AG04450 (cell line): Measurements from ENCODE around the gene NBL1. TPM values are rescaled to one million over a fixed set of nuclear protein-coding genes. Genes with fewer than 3 reads are reported as not detected.

Experiments used
- CTCF ChIA-PET: fragments of 300-600, 350-600 bp; formaldehyde crosslinking; extraction: SDS; loops from one replicate; lab custom pipeline; 2022; ENCODE audit warnings: antibody characterized with exemption, inconsistent platforms; lab: Charles Lee
- POLR2A ChIA-PET: fragments of 350-600 bp; formaldehyde crosslinking; extraction: SDS; loops from one replicate; lab custom pipeline; 2021; ENCODE audit warnings: antibody characterized with exemption, inconsistent platforms; lab: Yijun Ruan, JAX
- DNase-seq: peaks from one replicate; pipeline ENCODE4 v3.0.0-alpha.2; 2011; ENCODE audit warnings: low read depth, low spot score
- H3K27ac ChIP-seq: one replicate; pipeline ENCODE4 v1.5.1; 2012; ENCODE audit warnings: low read depth, low read length, control low read depth
- H3K27me3 ChIP-seq: one replicate; pipeline ENCODE4 v1.6.0; 2012; ENCODE audit warnings: low read length; ENCODE audit not compliant: control insufficient read depth, insufficient read depth
- H3K4me3 ChIP-seq: 2 replicates; pipeline ENCODE4 v1.5.1; 2011; ENCODE audit warnings: mild to moderate bottlenecking, low read depth, low read length, control low read depth
- H3K9me3 ChIP-seq: 2 replicates; pipeline ENCODE4 v1.5.1; 2012; ENCODE audit warnings: low read length; ENCODE audit not compliant: control insufficient read depth, insufficient read depth
- CTCF ChIP-seq: IDR thresholded peaks from 2 replicates; pipeline ENCODE4 v1.5.1; 2011; ENCODE audit warnings: low read depth, low read length, control low read depth, inconsistent platforms
- polyA plus RNA-seq: library from polyadenylated mRNA; depleted of rRNA; stranded (reverse); fragments of >200 nt; gene quantifications from 2 replicates; pipeline ENCODE4 v1.2.3, GENCODE V29; 2011

Gene NBL1
- polyA plus RNA-seq, 1 experiment: 151 TPM

- ChIA-PET POLR2A (no interaction called here), CTCF (interaction anchor here (0.6 to 2.6 kb wide), 7 partner anchors 9 to 307 kb away, joined by 3 to 17 read pairs (median 4); no protein-coding TSS in a partner anchor)
- TF ChIP-seq CTCF: 0 out of 2 replicates have a peak, but pooled peaks have one; percentile 18
Observed at GRCh38 chr1:19648689-19649088, 4.6 kb downstream of the NBL1 start.

GRCh38 chr1:19650416-19651140 is 6.5 kb downstream of the NBL1 start:
- H3K27ac ChIP-seq: peak overlapping the region; percentile 21
- DNase-seq: no peak
- H3K27me3 ChIP-seq: no peaks in the 10 kb centered on the region
- H3K4me3 ChIP-seq: no peak overlapping the region
- POLR2A ChIA-PET: interaction anchor here (0.6 kb wide), 2 partner anchors 178 to 250 kb away, joined by 4 to 5 read pairs; no protein-coding TSS in a partner anchor
- CTCF ChIA-PET: interaction anchor here (0.5 to 1.9 kb wide), 38 partner anchors 9 to 410 kb away, joined by 3 to 26 read pairs (median 4); partner anchors contain the start of genes AKR7A2 and SLC66A1
- no peak for TF ChIP-seq CTCF
- H3K9me3 ChIP-seq: no peaks in the 10 kb centered on the region

More at GRCh38 chr1:19648689-19649088, 4.6 kb downstream of the NBL1 start:
- Histone ChIP-seq H3K9me3 (no peaks in the 10 kb centered on the region), H3K27me3 (no peaks in the 10 kb centered on the region), H3K4me3 (no peak overlapping the region), H3K27ac (no peak overlapping the region)
- DNase-seq: no peak

- Histone ChIP-seq H3K27ac (peak overlapping the region; percentile 21), H3K4me3 (no peak overlapping the region), H3K27me3 (no peaks in the 10 kb centered on the region), H3K9me3 (no peaks in the 10 kb centered on the region)
- peak; percentile 83 for TF ChIP-seq CTCF
- ChIA-PET CTCF (interaction anchor here (0.6 to 1.9 kb wide), 39 partner anchors 10 to 410 kb away, joined by 3 to 26 read pairs (median 4); partner anchors contain the start of genes AKR7A2 and SLC66A1), POLR2A (interaction anchor here (0.6 kb wide), 3 partner anchors 179 to 347 kb away, joined by 4 to 5 read pairs (median 4); no protein-coding TSS in a partner anchor)
- DNase-seq: no peak
Observed at GRCh38 chr1:19651141-19651737, 7.1 kb downstream of the NBL1 start.

- no peak for TF ChIP-seq CTCF
- H3K27me3 ChIP-seq: no peaks in the 10 kb centered on the region
- DNase-seq: no peak
- H3K4me3 ChIP-seq: no peak overlapping the region
- ChIA-PET CTCF (interaction anchor here (0.5 to 2.3 kb wide), 42 partner anchors 8 to 472 kb away, joined by 3 to 19 read pairs (median 3); partner anchors contain the start of genes CAPZB and NBL1), POLR2A (interaction anchor here (1.0 kb wide), 1 partner anchor 206 kb away, joined by 3 read pairs; no protein-coding TSS in a partner anchor)
- H3K27ac ChIP-seq: no peak overlapping the region
- H3K9me3 ChIP-seq: no peaks in the 10 kb centered on the region
Observed at GRCh38 chr1:19654386-19654785, 10.3 kb downstream of the NBL1 start.
